ENCODE data around the gene TMEM221. TPM values are rescaled to one million over a fixed set of nuclear protein-coding genes. Genes with fewer than 3 reads are reported as not detected.

The TMEM221 gene
- total RNA-seq, 1 donor from 2014 or later, result 6.0 TPM

GRCh38 chr19:17466487-17466850, 18.0 kb upstream of the TMEM221 start:
- Mint-ChIP-seq H3K4me3 (no peak overlapping the region), H3K9me3 (no peaks in the 10 kb centered on the region), H3K27me3 (ENCODE audit: low read depth) (no peaks in the 10 kb centered on the region), H3K27ac (no peak overlapping the region), H3K4me1 (peaks cover 18% of the 10 kb centered on the region), H3K36me3 (no peaks in the 10 kb centered on the region)
- no peak for DNase-seq (ENCODE audit: low spot score in 2 of 2, unreplicated experiment in 2 of 2)
- no peak for TF ChIP-seq CTCF (IDR thresholded peaks at IDR 0.05; ENCODE audit: unreplicated experiment)

- H3K27ac Mint-ChIP-seq, result no peak within 1 kb of the TSS
These were observed 12.1 kb upstream of the TMEM221 start, which contains the start of gene NXNL1 for GRCh38 chr19:17460372-17461230. NXNL1 (minus strand) TSS chr19:17460926; CDS start chr19:17460869, 57 bp downstream.

GRCh38 chr19:17458970-17459369, 10.5 kb upstream of the TMEM221 start:
- H3K27ac Mint-ChIP-seq, result no peak overlapping the region
- peaks cover 36% of the 10 kb centered on the region for H3K27me3 Mint-ChIP-seq (ENCODE audit: low read depth)
- H3K4me1 Mint-ChIP-seq, result peaks cover 6% of the 10 kb centered on the region
- no peaks in the 10 kb centered on the region for H3K36me3 Mint-ChIP-seq
- no peak overlapping the region for H3K4me3 Mint-ChIP-seq
- no peak for DNase-seq (ENCODE audit: low spot score in 2 of 2, unreplicated experiment in 2 of 2)
- no peaks in the 10 kb centered on the region for H3K9me3 Mint-ChIP-seq
- no peak for TF ChIP-seq CTCF (IDR thresholded peaks at IDR 0.05; ENCODE audit: unreplicated experiment)

More at GRCh38 chr19:17460372-17461230, 12.1 kb upstream of the TMEM221 start, which contains the start of gene NXNL1:
- H3K4me3 Mint-ChIP-seq, result no peak within 1 kb of the TSS
- no peaks in the 10 kb centered on the region for H3K4me1 Mint-ChIP-seq
- H3K27me3 Mint-ChIP-seq (ENCODE audit: low read depth), result peaks cover 24% of the 10 kb centered on the region
- no peak for TF ChIP-seq CTCF (IDR thresholded peaks at IDR 0.05; ENCODE audit: unreplicated experiment)
- H3K36me3 Mint-ChIP-seq, result no peaks in the 10 kb centered on the region
- no peaks in the 10 kb centered on the region for H3K9me3 Mint-ChIP-seq
- DNase-seq (ENCODE audit: low spot score in 2 of 2, unreplicated experiment in 2 of 2), result no peak

GRCh38 chr19:17457616-17458015, 9.1 kb upstream of the TMEM221 start:
- Mint-ChIP-seq H3K27ac (no peak overlapping the region), H3K27me3 (ENCODE audit: low read depth) (peaks cover 44% of the 10 kb centered on the region), H3K9me3 (no peaks in the 10 kb centered on the region), H3K4me1 (peaks cover 9% of the 10 kb centered on the region), H3K4me3 (no peak overlapping the region), H3K36me3 (no peaks in the 10 kb centered on the region)
- TF ChIP-seq CTCF (IDR thresholded peaks at IDR 0.05; ENCODE audit: unreplicated experiment), result no peak
- no peak for DNase-seq (ENCODE audit: low spot score in 2 of 2, unreplicated experiment in 2 of 2)

- H3K27me3 Mint-ChIP-seq (ENCODE audit: low read depth), result peaks cover 44% of the 10 kb centered on the region
- H3K4me1 Mint-ChIP-seq, result peaks cover 9% of the 10 kb centered on the region
- DNase-seq (ENCODE audit: low spot score in 2 of 2, unreplicated experiment in 2 of 2), result no peak
- H3K27ac Mint-ChIP-seq, result no peak overlapping the region
- H3K36me3 Mint-ChIP-seq, result no peaks in the 10 kb centered on the region
- TF ChIP-seq CTCF (IDR thresholded peaks at IDR 0.05; ENCODE audit: unreplicated experiment), result no peak
- no peaks in the 10 kb centered on the region for H3K9me3 Mint-ChIP-seq
- no peak overlapping the region for H3K4me3 Mint-ChIP-seq
These were observed 7.7 kb upstream of the TMEM221 start for GRCh38 chr19:17456127-17456526.

Data from mesothelial cell of epicardium (in vitro differentiated cells).